ENCODE results near the gene NPIPB9. TPM values are rescaled to one million over a fixed set of nuclear protein-coding genes. Genes with fewer than 3 reads are reported as not detected.
"Not testable (repeated sequence)": the region's sequence is repeated elsewhere in the genome, so short reads cannot be mapped to it uniquely, and the experiment has no call there.

NPIPB9 gene
- 6.3 TPM for total RNA-seq

DNA sequence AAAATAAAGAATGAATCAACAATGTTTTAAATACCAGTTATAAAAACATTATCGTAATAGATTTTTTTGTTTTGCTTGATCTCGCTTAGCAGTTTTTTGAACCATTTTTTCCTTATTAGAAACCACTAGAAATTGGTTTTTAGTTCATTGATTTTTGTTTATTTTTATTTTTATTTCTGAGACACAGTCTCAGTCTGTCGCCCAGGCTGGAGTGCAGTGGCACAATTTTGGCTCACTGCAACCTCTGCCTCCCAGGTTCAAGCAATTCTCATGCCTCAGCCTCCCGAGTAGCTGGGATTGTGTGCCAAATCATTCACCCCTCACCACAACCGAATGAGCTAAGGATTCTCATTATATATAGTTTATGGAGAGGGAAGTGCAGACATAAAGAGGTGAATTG lies at the start of gene NPIPB9:
TSS of gene NPIPB9 (plus strand) at position 301 of the 400 bp plus-strand sequence.
- not testable (repeated sequence) for DNase-seq

DNA sequence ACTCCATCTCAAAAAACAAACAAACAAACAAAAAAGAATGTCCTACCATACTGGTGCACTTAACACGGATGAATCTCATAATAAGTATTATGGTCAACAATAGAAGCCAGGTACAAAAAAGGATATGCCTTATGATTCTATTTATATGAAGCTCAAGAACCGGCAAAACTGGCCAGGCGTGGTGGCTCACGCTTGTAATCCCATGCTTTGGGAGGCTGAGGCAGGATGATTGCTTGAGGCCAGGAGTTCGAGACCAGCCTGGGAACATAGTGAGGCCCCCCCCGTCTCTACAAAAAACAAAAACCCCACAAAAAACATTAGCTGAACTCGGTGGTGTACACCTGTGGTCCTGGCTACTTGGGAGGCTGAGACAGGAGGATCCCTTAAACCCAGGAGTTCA lies 47.3 kb upstream of the NPIPB9 start:
- DNase-seq: not testable (repeated sequence)

GRCh38 chr16:28711220-28712083 lies 40.1 kb upstream of the NPIPB9 start, which contains the start of gene EIF3C:
TSS of gene EIF3C (plus strand) at chr16:28711464. CDS start at chr16:28711687, 223 bp downstream.
- not testable (repeated sequence) for DNase-seq

GRCh38 chr16:28722852-28723650 lies 28.5 kb upstream of the NPIPB9 start:
- not testable (repeated sequence) for DNase-seq

DNA sequence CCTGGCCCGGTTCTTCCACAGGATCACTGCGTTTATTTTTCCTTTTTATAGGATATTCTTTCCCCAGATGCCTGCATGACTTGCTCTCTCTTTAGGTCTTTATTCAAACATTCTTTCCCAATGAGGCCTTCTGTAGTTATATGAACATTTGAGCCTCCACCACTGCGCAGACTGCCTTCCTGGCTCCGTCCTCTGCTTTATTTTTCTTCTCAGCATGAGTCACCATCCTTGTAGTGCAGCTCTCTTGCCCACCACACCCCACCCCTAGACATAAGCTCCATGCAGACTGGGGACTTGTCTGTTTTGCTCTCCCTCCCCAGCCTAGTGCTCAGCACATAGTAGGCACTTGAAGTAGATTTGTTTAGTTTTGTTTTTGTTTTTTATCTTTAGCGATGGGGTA lies 20.3 kb upstream of the NPIPB9 start:
- not testable (repeated sequence) for DNase-seq

GRCh38 chr16:28732455-28733124 lies 19.0 kb upstream of the NPIPB9 start:
- DNase-seq: not testable (repeated sequence)

DNA sequence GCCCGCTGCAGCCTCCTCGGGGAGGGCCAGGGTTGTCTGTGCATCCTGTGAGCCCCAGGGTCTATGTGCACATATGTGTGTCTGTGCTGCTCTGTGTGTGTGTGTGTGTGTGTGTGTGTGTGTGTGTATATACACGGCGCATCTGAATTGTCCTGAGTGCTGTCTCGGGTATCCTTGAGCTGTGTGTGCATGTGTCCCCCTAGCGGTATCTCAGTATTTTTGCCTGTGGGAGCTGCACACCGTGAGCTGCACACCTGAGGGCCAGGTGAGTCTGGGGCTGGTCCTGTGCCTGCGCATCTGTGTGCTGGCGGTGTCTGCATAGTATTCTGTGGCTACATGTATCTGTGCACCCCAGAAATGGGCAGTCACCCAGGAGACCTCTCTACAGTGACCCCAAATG lies 11.8 kb upstream of the NPIPB9 start:
- DNase-seq: not testable (repeated sequence)

- DNase-seq: not testable (repeated sequence)
These were observed 11.0 kb upstream of the NPIPB9 start for GRCh38 chr16:28740631-28741030.

DNA sequence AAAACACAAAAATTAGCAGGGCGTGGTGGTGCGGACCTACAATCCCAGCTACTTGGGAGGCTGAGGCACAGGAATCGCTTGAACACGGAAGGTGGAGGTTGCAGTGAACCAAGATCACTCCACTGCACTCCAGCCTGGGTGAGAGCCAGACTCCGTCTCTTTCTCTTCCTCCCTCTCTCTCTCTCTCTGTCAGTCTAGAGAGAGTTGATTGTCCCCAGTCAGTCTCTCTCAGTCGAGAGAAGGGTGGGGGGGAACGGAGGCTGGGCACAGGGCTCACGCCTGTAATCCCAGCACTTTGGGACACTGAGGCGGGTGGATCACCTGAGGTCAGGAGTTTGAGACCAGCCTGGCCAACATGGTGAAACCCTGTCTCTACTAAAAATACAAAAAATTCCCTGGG lies 10.3 kb upstream of the NPIPB9 start:
- not testable (repeated sequence) for DNase-seq

DNA sequence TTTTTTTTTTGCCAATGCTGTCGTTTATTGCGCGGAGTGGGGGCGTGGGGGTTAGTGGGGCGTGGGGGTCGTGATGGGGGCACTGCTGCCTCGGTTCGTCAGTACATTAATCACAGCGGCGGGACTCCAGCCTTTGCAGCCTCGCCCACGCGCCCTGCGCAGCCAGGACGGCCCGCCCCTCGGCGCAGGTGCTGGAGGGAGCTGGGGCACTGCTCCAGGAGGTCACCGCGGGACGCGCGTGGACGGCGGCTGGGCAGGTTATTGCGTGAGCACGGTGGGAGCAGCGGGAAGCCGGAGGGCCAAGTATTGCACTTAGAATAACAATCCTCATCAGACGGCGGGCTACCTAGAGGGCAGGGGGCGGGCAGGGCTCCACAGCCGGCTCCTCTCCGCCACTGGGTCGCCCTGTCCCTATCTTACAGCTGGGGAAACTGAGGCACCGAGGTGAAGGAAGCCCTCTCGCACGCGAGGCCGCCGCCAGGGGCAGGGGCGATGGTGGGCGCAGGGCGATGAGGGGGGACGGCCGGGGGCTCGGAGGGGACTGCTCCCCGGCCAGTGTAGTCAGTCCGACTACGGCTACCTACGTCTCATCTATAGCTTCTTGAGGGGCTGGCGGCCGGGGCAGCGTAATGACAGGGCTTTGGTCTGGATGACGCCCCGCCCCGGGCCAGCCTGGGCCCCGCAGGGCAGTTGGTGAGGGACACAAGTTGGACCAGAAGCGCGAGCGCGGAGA lies 4.8 kb upstream of the NPIPB9 start:
- not testable (repeated sequence) for DNase-seq

GRCh38 chr16:28749997-28750465 lies 1.6 kb upstream of the NPIPB9 start:
- DNase-seq: not testable (repeated sequence)

GRCh38 chr16:28750469-28751067 lies 1.0 kb upstream of the NPIPB9 start:
- not testable (repeated sequence) for DNase-seq

DNA sequence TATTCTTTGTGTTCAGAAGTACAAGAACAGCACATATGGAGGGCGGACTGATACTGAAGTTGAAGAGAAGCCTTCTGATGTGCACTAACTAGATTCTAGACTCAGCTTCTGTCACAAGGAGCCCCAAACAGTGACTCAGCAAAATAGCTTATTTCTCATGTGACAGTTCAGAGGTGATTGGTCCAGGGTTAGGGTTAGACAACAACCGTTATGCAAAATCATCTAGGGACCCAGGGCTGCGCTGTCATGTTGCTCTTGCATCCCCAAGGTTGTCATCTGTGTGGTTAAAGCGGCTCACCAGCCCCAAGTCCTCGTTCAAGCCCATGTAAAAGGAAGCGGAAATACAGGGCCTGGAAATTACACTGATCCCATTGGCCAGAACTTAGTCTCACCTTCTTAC lies 30.1 kb downstream of the NPIPB9 start:
- not testable (repeated sequence) for DNase-seq

- DNase-seq: not testable (repeated sequence)
These were observed 30.8 kb downstream of the NPIPB9 start for GRCh38 chr16:28782357-28782756.

DNA sequence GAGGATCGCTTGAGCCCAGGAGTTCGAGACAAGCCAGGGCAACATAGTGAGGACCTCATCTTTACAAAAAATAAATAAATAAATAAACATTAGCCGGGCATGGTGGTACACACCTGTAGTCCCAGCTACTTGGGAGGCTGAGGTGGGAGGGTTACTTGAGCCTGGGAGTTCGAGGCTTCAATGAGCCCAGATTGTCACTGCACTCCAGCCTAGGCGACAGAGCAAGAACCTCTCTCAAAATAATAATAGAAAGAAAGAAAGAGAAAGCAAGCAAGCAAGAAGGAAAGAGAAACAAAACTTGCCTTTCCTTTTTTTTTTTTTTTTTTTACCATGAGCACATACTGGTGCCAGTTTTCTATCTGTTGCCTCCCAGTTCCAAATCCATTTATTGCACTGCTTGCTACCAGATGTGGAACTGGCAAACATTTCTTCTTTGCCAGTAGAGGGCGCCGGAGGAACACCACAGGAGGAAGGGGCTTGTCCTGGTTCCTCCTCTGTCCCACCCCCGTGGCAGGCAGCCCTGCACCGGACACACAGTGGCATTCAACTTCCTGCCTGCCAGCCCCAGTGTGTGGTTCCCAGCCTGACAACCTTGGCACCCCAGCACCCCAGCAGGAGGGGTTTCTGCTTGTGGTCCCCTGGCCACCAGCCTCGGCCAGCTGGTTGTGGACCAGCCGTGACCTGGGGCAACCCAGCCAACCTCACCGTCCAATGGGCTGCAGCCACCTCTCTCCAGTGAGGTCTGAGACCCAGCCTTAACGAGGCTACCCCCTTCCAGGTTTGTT lies 50.8 kb downstream of the NPIPB9 start:
- not testable (repeated sequence) for DNase-seq

GRCh38 chr16:28807445-28808120 lies 56.0 kb downstream of the NPIPB9 start:
- not testable (repeated sequence) for DNase-seq

- DNase-seq: no peak
These were observed 68.4 kb downstream of the NPIPB9 start for GRCh38 chr16:28820016-28820415.

GRCh38 chr16:28820546-28820945 lies 69.0 kb downstream of the NPIPB9 start:
- not testable (repeated sequence) for DNase-seq

DNA sequence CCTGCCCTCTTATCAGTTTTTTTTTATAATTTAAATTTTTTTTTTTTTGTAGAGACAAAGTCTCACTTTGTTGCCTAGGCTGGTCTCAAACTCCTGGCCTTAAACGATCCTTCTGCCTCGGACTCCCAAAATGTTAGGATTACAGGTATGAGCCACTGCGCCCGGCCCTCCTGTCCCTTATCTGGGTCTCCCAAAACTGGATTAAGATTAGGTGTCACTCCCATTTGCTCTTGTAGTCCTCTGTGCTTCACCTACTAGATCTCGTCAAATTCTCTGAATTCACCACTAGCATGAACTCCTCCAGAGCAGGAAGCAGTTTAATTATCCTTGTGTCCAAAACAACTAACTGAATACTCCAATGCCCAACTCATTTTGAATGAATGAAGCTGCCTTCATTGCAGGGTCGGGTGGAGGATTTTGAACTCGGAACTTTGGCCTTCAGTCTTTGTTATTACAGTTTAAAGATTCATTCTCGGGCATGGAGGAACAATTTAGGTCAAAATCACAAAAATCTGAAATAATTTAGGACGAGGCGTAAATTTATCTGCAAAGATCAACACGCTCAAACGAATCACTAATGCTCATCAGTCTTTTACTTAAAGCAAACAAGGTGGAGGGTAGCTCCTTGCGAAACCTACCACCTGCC lies 70.4 kb downstream of the NPIPB9 start:
- no peak for DNase-seq

All from skin of body (tissue), 2 donors.